Liver (tissue), 3 donors: ENCODE measurements around the gene INSC.

Source experiments
- MAX ChIP-seq: IDR thresholded peaks from 2 replicates; pipeline ENCODE4 v1.6.1; 2016; ENCODE audit warnings: antibody characterized with exemption
- RAD21 ChIP-seq, 2 donors: IDR thresholded peaks; 2 replicates each; pipeline ENCODE4 v1.6.1; 2016; ENCODE audit warnings: antibody characterized with exemption in 2 of 2, mild to moderate bottlenecking in 2 of 2
- RXRA ChIP-seq, 2 donors: IDR thresholded peaks; 2 replicates each; pipeline ENCODE4 v1.6.1; 2017 to 2018; ENCODE audit warnings: antibody characterized with exemption in 2 of 2, mild to moderate bottlenecking in 1 of 2
- TAF1 ChIP-seq: conservative IDR thresholded peaks from 2 replicates; pipeline ENCODE4 v1.6.1; 2016; ENCODE audit warnings: antibody characterized with exemption, mild to moderate bottlenecking
- YY1 ChIP-seq: IDR thresholded peaks from 2 replicates; pipeline ENCODE4 v1.6.1; 2016; ENCODE audit warnings: antibody characterized with exemption, mild to moderate bottlenecking
- TF ChIP-seq, protein P1 (sequence below): IDR thresholded peaks from 2 replicates; pipeline ENCODE4 v1.6.1; 2016; ENCODE audit warnings: antibody characterized with exemption, mild to moderate bottlenecking
- TF ChIP-seq, protein P2 (sequence below): fragments of 150-350 bp; IDR thresholded peaks from 2 replicates; pipeline ENCODE4 v1.5.1; 2017; ENCODE audit warnings: improper control_type of control experiment, low read depth, low read length; ENCODE audit not compliant: missing input control
- donor health status: healthy.
- donor health status: healthy.

- TF ChIP-seq, protein P1, sequence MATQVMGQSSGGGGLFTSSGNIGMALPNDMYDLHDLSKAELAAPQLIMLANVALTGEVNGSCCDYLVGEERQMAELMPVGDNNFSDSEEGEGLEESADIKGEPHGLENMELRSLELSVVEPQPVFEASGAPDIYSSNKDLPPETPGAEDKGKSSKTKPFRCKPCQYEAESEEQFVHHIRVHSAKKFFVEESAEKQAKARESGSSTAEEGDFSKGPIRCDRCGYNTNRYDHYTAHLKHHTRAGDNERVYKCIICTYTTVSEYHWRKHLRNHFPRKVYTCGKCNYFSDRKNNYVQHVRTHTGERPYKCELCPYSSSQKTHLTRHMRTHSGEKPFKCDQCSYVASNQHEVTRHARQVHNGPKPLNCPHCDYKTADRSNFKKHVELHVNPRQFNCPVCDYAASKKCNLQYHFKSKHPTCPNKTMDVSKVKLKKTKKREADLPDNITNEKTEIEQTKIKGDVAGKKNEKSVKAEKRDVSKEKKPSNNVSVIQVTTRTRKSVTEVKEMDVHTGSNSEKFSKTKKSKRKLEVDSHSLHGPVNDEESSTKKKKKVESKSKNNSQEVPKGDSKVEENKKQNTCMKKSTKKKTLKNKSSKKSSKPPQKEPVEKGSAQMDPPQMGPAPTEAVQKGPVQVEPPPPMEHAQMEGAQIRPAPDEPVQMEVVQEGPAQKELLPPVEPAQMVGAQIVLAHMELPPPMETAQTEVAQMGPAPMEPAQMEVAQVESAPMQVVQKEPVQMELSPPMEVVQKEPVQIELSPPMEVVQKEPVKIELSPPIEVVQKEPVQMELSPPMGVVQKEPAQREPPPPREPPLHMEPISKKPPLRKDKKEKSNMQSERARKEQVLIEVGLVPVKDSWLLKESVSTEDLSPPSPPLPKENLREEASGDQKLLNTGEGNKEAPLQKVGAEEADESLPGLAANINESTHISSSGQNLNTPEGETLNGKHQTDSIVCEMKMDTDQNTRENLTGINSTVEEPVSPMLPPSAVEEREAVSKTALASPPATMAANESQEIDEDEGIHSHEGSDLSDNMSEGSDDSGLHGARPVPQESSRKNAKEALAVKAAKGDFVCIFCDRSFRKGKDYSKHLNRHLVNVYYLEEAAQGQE = no peak
- no peak for TF ChIP-seq TAF1
- TF ChIP-seq, protein P2, sequence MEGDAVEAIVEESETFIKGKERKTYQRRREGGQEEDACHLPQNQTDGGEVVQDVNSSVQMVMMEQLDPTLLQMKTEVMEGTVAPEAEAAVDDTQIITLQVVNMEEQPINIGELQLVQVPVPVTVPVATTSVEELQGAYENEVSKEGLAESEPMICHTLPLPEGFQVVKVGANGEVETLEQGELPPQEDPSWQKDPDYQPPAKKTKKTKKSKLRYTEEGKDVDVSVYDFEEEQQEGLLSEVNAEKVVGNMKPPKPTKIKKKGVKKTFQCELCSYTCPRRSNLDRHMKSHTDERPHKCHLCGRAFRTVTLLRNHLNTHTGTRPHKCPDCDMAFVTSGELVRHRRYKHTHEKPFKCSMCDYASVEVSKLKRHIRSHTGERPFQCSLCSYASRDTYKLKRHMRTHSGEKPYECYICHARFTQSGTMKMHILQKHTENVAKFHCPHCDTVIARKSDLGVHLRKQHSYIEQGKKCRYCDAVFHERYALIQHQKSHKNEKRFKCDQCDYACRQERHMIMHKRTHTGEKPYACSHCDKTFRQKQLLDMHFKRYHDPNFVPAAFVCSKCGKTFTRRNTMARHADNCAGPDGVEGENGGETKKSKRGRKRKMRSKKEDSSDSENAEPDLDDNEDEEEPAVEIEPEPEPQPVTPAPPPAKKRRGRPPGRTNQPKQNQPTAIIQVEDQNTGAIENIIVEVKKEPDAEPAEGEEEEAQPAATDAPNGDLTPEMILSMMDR = no peak
- TF ChIP-seq MAX = no peak
- TF ChIP-seq YY1 = no peak
- no peak for TF ChIP-seq RAD21 (IDR thresholded peaks at IDR 0.05)
- TF ChIP-seq RXRA (IDR thresholded peaks at IDR 0.05) = no peak
These were observed 160.4 kb downstream of the INSC start for GRCh38 chr11:15275141-15275540.
